Cerebellar cortex (tissue), 1 donor: ENCODE data around the gene PDZK1IP1.
"Not testable (repeated sequence)": the region's sequence is repeated elsewhere in the genome, so short reads cannot be mapped to it uniquely, and the experiment has no call there.

Experiments
- DNase-seq: peaks from one replicate; pipeline ENCODE4 v3.0.0-alpha.2; 2015; ENCODE audit warnings: low spot score

The PDZK1IP1 gene

DNA sequence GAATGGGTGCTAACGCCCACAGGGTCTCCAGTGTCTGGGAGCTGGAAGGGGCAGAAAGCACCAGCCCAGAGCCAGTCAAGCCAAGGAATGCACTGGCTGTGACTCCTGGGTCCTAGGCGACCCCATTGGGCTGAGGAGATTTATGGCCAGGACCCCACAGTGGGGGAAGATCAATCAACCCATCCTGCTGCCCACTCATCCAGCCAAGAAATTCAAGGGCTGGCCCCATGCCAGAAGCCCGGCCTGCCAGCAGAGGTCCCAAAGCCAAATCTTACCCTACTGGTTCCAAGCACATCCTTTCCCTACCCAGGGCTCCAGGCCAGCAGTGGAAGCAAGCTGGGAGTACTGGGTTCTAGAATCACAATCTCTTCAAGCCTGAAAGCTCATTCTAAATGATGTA is 6.8 kb upstream of the PDZK1IP1 start:
- DNase-seq: no peak

DNA sequence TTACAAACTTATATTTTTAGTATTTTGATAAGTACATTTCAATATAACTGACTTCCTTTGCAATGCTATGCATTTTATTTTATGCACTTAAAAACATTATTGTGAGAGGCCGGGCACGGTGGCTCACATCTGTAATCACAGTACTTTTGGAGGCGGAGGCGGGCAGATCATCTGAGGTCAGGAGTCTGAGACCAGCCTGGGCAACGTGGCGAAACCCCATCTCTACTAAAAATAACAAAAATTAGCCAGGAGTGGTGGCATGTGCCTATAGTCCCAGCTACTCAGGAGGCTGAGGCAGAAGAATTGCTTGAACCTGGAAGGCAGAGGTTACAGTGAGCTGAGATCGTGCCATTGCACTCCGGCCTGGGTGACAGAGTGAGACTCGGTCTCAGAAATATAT is 6.1 kb upstream of the PDZK1IP1 start:
- not testable (repeated sequence) for DNase-seq

DNA sequence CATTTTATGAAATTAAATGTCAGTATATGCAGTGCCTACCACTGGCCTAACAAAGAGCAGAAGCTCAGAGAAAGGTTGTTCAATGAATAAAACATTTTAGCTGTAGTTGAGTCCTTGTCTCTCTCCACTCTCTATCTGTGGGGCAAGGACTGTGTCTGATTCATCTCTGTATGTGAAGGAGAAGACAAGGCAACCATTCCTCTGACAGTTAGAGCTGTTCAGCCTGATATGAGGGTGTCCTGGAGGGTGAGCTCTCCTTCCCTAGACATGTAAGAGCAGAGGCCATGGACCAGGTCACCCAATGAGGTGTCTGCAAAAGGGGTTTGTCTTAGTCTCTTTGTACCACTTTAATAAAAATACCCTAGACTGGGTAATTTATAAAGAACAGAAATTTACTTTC is 4.5 kb upstream of the PDZK1IP1 start:
- no peak for DNase-seq

- not testable (repeated sequence) for DNase-seq
Observed at GRCh38 chr1:47193496-47193895, 3.7 kb upstream of the PDZK1IP1 start.

DNA sequence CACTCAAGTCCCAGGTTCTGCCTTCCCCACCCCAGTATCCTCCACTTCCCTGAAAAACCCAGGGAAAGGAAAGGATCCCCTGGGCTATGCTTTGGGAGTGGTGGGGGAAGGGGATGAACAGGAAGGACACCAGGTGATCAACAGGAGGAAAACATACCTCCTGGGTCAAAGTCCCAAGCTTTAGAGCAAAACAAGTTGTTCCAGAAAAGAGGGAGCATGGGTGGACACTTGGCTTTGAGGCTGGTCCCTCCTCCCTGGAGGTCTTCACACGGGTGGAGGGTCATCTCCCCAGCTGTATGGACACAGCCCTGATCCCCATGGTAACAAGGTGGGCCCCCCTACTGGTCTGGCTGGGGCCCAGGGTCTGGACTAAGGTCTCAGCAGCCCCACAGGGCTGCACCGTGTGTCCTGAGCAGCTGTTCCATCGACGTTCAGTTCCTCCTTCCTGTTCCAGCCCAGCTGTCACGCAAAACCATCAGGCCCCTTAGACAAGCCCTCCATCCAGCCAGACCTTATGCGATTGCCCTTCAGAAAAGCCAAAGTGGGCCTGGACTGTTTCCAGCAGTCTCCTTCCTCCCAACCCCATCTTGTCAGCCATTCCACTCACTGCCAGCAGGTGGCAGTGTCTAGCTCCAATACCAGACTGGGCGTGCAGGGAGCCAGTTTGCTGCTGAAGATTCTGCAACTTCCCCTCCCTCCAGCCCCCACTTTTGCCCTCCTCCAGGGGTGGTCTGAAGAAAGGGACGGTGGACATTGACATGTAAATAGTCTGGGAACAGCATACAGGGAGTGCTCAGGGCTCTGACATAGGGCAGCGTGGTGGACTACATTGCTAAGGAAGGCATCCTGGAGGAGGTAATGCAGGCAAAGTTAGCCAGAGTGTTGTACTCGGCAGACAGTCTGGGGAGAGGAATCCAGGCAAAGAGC is 2.9 kb upstream of the PDZK1IP1 start:
- DNase-seq: peak; percentile 64

DNA sequence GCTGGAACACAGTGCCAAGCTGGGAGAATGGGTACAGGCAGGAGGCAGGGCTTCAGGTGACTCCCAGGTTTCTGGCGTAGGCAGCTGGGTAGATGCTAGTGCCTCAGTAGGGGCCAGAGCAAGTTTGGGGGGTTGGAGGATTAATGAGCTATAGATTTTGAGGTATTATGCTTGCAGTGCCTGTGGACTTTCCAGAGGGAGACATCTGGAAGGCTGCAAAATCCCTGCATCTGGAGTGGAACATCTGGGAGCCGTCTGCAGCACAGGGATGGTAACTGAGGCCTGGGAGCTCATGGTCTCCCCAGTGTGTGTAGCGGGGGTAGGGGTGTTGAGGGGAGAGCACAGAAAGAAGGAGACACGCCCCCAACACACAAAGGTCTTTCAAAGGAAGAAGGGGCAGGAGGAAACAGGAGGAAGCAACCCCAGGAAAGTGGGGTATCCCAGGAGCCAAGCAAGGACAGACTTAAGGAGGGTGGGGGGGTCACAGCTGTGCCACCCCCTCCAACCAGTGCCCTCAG is 2.2 kb upstream of the PDZK1IP1 start:
- no peak for DNase-seq

DNA sequence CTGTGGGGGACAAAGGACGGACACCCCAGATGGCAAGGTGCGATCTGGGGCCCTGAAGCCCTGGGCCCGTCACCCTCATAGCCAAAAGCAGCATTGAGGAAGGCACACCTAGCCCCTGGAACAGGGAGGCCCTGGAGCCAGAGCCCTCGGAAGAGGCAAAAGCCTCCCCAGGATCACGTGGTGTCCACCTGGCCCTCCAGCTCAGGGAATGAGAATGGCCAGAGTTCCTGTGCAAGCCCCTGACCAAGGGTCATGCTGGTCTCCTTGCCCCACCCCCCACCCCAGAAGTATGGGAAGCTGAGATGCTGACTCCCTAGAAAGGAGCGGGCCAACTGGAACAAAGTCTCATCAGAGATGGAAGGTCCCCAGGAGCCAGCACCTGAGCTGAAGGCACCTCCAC is 1.0 kb upstream of the PDZK1IP1 start:
- no peak for DNase-seq

- DNase-seq: no peak
Observed at GRCh38 chr1:47190509-47190855, 646 bp upstream of the PDZK1IP1 start.

GRCh38 chr1:47188791-47189785 is 748 bp downstream of the PDZK1IP1 start:
- no peak for DNase-seq

DNA sequence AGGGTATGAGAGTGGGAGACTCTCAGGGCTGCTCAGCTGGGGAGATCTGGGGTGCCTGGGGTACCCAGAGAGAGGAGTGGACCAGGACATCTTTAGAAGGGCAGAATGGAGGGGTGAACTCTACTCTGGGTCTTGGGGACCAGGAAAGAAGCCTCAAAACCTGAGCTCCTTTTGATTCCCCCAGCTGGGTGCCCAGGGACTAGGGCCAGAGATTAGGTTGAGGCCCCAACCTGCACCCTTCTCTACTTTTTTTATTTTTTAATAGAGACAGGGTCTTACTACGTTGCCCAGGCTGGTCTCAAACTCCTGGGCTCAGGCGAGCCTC is 1.9 kb downstream of the PDZK1IP1 start:
- no peak for DNase-seq

- no peak for DNase-seq
Observed at GRCh38 chr1:47187231-47187925, 2.5 kb downstream of the PDZK1IP1 start.

GRCh38 chr1:47186267-47187185 is 3.3 kb downstream of the PDZK1IP1 start:
- no peak for DNase-seq

GRCh38 chr1:47184822-47185677 is 4.8 kb downstream of the PDZK1IP1 start:
- DNase-seq: no peak

DNA sequence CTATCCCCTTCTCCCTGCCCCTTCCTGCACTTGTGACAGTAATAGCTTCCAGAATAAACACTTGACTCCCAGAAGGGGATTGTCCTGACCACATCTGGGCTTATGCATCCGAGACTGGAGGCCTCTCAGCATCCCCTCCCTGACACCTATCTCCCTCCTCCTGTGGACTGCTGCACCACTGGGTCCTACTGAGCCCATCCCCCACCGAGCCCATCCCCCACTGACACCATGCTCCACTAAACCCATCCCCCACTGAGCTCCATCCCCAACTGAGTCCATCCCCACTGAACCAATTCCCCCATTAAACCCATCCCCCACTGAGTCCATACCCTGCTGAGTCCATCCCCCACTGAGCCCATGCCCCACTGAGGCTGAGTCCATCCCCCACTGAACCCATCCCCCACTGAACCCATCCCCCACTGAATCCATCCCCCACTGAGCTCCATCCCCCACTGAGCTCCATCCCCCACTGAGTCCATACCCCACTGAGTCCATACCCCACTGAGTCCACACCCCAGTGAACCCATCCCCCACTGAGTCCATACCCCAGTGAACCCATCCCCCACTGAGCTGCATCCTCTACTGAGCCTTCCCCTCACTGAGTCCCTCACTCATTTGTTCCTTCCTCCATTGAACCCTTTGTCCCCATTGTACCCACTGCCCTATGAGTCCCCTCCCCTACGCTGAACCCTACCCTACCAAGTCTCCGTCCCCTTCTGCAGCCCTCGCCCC is 5.6 kb downstream of the PDZK1IP1 start:
- DNase-seq: no peak

DNA sequence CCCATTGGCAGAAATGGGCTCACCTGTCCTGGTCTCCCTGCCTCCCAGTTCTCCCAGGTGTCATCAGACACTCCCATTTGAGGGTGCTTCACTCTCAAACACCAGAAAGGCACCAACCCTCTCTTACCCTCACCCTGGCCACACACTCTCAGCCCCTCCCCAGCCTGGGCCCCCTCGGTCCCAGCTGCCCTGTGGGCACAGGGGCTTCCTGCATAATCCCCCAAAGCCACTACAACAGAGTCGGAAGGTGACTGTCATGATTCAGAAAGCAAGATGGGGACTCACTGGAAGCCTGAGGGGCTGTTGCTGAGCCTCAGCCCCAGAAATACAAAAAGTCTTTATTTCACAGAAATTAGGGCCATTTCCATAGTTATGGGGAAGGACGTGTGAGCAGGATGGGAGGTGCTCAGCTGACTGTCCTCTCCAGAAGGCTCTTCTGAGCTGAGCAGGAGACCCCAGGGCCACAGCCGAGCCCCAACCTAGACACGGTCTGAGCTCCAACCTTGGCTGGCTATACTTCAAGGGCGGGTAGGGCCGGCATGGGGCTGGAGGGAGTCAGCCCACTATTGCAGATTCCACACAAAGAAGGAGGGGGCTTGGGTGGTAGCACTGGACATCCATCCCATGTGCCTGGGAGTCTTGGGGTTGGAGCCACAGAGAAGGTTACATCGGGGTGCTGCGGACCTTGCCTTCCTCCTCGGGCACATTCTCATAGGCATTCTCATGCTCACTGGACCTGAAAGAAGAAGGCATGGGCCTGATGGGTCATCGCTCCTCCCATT is 6.3 kb downstream of the PDZK1IP1 start:
- DNase-seq: no peak

DNA sequence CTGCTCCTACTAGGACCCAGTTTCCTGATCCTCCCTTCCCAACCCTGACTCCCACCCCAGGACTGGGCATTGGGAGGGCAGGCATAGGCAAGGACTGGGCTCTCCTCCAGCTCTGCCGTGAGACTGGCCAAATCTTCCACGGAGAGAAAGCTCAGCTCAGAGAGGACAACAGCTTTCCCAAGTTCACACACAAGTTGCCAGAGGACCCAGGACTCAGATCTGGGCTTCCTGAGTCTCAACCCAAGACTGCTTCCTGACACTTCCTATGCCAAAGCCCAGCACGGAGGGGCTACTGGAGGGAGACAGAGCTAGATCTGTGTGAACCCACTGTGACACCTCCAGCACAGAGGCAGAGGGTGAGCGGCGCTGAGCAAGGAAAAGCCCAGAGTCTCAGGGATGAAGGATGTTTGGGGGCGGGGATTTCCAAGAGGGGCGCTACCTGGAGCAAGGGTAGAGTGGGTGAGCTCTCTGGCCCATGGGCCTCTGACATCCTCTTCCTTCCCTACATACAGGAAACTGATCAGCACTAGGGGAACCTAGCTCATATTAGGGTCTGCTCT is 7.1 kb downstream of the PDZK1IP1 start:
- DNase-seq: no peak

DNA sequence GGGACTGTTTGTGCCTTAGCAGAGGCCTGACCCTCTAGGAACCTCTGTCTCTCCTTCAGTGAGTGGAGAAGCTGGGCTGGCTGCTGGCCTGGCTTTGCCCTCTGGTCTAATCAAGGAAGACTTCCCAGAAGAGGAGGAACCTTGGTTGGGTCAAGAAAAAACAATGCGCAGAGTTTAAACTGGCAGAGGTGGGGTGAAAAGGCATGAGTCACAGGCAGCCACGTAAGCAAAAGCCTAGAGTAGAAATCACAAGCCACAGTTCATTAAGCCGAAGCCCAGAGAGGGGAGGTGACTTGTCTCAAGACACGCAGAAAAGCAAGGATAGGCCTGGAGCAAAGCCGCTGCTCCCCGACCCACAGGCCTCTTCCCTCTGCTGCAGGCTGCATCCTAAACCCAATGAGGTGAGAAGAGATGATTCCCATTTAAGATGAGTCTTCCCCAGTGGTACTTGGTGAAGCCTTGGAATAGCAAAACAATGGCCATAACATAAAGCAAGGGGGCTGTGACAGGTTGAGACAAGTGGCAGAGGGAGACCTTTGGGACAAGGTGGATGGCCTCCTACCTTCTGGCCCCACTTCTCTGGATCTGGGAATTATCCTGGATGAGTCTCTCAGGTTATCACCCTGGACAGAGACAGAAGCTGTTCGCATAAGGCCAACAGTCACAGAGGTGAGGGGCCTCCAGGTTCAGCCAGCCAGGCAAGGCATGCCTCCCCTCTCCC is 7.7 kb downstream of the PDZK1IP1 start:
- DNase-seq: no peak
